ENCODE results near the gene RABGGTB.

- TF ChIP-seq SNAPC5 (CRISPR knock-in tag; IDR thresholded peaks at IDR 0.05) = no peak
- TF ChIP-seq USF2 (CRISPR knock-in tag; IDR thresholded peaks at IDR 0.05) = no peak
- no peak for TF ChIP-seq ZNF512 (tag; IDR thresholded peaks at IDR 0.05)
- no peak for TF ChIP-seq ZFX (CRISPR knock-in tag; IDR thresholded peaks at IDR 0.05)
- TF ChIP-seq TCF7 (IDR thresholded peaks at IDR 0.05; ENCODE audit: borderline replicate concordance) = no peak
- TF ChIP-seq JUND (IDR thresholded peaks at IDR 0.05; ENCODE audit: borderline replicate concordance, low read depth, low read length) = no peak
- TF ChIP-seq JUND (tag; IDR thresholded peaks at IDR 0.05; ENCODE audit: borderline replicate concordance, low read depth, low read length) = no peak
Measured at GRCh38 chr1:75768016-75768415, 18.0 kb upstream of the RABGGTB start.

Data from K562 (cell line).